ENCODE measurements around the gene SCAMP2.
"Not testable (repeated sequence)": the region's sequence is repeated elsewhere in the genome, so short reads cannot be mapped to it uniquely, and the experiment has no call there.

The SCAMP2 gene, protein sequence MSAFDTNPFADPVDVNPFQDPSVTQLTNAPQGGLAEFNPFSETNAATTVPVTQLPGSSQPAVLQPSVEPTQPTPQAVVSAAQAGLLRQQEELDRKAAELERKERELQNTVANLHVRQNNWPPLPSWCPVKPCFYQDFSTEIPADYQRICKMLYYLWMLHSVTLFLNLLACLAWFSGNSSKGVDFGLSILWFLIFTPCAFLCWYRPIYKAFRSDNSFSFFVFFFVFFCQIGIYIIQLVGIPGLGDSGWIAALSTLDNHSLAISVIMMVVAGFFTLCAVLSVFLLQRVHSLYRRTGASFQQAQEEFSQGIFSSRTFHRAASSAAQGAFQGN

DNA sequence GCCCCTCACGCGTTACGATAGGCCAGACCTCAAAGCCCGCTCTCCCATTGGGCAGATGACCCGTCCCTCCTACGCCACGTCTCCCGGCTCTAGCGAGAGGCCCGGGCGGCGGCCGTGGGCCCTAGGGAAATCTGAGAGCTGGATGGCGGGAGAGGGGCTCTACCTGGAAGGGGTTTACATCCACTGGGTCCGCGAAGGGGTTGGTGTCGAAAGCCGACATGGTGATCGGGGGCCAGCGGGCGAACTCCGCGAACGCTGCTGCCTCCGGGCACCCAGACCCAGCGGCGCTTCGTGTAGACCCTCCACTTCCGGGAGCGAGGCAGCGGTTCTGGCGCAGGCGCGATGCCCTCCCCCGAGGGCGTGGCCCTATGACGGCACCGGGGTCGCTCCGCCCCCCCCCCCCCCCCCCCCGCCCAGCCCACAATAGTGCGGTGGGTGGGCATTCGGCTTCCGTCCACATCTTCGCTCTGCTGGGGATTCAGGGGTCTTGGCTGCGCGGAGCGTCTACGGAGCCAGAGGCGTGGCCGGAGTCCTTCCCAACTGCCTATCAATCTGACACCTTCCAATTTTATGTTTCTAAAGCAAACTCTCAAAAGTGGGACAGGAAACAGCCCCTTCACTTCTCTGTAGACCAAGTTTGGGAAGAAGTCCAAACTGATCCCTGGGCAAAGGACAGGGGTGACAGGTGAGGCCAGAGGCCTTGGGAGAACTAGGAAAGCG is at the start of gene SCAMP2:
Gene SCAMP2 (minus strand): TSS at position 330 of the 720 bp plus-strand sequence. CDS start 110 bp downstream, at position 220.
- DNase-seq: peak; percentile 96

DNA sequence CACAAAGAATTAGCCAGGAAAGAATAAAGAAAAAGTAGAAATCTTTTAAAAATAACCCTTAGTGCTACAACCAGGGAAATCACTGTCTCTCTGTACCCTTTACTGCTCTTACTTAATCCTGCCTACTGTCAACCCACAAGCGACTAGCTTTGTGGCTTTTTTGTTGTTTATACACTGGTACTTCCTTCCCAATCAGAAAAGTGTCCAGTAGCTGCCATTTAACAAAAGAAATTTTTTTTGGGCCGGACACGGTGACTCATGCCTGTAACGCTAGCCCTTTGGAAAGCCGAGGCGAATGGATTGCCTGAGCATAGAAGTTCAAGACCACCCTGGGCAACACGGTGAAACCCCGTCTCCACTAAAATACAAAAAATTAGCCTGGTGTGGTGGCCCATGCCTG is 47.3 kb upstream of the SCAMP2 start:
- DNase-seq: peak; percentile 62

DNA sequence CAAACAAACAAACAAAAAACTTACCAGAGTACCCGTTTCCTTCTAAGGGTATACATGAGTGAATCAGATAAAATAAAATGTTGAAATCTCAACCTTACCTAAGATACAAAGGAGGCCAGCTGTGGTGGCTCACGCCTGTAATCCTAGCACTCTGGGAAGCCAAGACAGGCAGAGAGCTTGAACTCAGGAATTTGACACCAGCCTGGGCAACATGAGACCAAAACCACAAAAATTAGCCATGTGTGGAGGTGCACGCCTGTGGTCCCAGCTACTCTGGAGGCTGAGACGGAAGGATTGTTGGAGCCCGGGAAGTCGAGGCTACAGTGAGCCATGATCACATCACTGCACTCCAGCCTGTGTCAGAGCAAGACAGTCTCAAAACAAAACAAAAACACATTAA is 44.5 kb upstream of the SCAMP2 start:
- no peak for DNase-seq

DNA sequence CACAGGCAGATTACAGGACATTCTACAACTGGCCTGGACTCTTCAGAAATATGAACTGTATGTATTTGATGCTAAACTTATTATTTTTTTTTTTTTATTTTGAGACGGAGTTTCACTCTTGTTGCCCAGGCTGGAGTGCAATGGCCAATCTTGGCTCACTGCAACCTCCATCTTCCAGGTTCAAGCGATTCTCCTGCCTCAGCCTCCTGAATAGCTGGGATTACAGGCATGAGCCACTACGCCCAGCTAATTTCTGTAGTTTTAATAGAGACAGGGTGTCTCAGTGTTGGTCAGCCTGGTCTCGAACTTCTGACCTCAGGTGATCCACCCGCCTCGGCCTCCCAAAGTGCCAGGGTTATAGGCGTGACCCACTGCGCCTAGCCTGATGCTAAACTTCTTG is 40.6 kb upstream of the SCAMP2 start:
- DNase-seq: not testable (repeated sequence)

DNA sequence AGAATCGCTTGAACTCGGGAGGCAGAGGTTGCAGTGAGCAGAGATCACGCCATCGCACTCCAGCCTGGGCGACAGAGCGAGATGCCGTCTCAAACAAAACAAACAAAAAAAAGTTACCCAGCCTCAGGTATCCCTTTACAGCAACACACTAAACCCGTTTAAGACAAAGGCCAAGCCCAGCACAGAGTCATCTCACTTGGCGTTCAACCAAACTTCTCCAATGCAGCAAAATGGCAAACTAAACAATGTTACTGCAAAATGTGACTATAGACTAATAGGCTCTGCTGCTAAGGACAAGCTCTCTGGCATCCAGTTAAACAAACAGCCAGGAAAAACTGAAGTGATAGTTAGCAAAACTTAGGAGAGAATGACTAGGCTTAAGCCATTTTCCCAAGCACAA is 39.9 kb upstream of the SCAMP2 start:
- DNase-seq: no peak

DNA sequence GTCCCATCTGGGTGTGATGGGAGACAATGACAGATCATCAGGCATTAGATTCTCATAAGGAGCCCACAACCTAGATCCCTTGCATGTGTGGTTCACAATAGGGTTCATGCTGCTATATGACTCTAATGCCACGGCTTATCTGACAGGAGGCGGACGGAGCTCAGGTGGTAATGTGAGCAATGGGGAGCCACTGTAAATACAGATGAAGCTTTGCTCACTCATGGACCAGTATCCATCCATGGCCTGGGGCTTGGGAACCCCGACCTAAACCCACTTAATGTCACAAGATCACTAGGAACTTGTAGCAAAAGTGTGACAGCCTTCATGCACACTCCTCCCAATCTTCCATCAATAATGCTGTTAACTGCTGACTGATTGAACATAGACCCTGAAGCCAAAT is 35.5 kb upstream of the SCAMP2 start:
- DNase-seq: no peak

DNA sequence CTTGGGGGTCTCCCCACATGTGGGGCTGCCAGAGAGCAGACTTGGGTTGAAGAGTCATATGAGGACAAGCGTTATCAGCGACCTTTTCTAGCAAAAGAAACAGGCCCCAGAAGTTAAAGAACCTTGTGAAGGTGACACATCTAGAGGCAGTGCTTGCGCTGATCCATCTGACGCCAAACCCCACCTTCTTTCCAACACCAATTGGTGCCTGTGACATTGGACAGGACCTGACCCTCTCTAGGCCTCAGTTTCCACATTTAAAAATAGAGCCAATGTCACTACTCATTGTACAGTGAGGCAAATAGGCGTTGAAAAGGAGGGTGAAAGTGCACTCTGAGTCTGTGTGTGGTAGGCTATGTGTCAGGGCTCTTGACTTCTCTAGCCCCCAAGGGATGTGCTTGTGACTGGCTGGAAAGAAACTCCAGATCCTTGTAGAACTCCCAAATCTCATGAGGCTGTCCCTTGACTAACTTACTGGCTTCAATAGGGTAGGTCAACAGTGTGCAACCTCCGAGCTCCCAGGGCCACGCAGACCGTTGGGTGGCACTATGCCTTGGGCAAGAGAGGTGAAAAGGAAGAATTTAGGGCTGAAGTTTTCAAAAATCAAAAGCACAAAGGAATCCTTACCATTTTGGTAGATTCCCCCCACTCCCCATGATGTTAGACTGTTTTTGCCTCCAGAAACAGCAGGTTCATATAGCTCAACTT is 34.2 kb upstream of the SCAMP2 start:
- DNase-seq: peak; percentile 4

DNA sequence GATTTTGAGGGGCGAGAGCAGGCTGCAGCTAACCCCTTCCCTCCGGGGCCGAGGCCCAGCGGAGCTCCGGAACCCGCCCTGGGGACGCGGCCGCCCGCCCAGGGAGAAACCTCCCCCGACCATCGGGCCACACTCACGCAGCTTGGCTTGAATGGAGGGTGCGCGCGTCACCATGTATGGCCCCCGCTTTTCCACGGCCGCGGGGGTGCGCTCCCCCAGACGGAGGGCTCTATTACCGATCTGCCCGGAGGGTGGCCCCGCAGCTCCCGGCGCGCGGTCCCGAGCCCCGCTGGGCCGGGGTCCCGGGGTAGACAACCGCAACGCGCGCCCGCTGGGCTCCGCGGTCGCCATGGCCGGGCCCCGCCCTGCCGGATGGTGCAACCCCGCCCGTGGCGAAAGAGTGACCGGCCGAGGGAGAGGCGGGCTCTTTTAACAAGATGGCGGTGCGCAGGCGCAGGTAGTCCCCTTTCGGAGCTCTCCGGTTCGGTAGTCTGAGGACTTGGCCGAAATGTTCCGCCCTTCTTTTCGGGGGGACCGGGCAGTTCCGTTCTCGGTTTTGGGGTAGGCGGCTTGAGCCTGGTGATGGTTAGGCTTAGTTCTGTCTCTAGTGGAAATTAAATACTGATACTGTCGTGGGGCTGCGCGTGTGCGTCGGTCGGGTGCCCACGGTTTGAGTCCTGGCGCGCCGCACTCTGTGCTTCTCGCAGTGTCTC is 33.4 kb upstream of the SCAMP2 start, which contains the start of gene FAM219B:
Gene FAM219B (minus strand): TSS at position 402 of the 713 bp plus-strand sequence. CDS start 51 bp downstream, at position 351.
- peak; percentile 95 for DNase-seq

DNA sequence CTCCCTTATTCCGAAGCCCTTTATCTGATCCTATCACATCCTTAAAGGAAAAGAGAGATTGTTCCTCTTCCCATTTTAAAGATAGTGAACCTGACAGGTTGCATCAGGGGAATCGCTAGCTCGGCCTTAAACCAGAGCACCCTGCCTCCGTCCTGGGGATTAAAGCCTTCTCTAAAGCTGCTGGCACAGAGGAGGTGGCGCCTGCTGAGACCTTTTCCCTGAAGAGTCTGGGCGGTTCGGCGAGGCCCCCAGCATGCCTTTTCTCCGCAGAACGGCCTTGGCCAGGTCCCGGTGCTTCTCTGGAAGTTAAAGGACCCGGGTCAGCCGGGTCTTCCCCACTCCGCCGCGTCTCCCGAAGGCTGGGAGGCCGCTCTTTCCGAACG is 32.9 kb upstream of the SCAMP2 start:
- peak; percentile 30 for DNase-seq

DNA sequence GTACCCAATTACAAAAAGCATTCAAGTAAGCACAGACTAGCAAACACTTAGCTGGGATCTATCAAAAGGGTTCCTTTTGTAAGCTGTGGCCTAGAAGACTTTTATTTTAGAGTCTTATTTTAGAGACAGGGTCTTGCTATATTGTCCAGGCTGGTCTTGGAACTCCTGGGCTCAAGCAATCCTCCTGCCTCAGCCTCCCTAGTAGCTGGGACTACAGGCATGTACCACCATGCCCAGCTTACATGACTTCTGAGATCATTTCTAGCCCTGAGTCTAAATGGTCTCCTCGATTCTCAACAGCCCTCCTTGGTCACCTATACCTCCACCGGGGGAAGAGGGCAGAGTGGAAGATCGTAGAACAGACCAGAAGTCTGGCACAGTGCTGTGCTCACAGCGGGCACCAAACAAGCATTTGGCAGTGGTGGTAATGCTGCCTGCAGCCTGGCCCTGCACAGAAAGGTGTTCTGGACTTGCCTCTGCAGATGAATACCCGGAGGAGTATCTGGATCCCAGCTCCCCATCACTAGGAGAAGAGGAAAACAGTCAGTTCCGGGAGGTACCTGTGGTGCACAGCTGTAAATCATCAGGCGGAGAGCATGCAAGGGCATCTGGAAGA is 31.1 kb upstream of the SCAMP2 start:
- no peak for DNase-seq

DNA sequence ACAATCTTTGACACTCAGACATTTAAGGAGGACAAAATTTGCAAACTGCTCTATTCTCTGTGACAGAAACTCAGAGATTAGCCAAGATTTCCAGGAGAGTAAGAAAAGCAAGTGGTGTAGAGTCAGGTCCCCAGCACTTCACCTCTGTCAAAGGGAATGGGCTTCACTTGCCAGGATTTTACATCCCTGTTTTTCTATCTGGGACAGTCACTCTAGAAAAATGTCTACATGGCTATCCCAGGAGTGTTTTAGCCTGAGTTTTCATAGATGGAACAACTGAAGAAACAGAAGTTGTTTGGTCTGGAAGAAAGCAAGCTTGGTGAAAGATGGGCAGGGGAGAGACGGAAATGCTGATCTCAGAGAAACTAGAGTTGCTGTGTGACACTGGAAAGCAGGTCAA is 30.5 kb upstream of the SCAMP2 start:
- DNase-seq: no peak

DNA sequence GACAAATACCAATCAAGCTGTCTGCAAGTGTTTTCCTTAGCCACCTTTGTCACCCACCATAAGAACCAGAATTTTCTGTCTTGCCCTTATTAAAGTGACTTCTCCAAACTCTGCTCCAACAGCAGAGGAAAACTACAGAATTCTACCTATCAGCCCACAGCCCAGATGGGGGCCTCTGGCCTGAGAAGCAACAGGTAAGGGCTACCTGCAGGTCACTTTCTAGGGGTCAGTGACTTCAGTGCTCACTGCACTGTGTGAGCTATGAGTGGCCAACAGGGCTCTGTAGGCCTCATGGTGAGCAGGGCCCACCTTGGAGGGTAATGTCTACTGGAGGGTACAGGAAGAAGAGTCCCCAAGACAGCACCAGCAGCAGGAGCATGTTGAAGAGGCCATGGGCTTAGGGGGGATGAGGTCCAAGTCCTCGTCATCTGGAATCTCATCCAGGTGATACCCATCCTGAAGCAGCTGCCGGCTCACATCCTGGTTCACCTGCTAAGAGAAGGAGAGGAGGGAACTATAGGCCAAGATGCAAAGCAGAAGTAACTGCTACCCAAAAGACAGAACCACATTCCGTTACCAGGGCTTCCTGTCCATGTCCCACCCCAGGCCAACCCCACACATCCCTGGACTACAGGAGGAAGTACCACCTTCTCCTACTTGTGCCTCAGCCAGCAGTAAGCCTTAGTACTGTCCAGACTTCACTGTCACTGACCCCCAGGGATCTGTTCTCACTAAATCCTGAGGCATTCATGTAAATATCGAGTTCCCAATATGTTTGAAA is 29.3 kb upstream of the SCAMP2 start:
- no peak for DNase-seq

DNA sequence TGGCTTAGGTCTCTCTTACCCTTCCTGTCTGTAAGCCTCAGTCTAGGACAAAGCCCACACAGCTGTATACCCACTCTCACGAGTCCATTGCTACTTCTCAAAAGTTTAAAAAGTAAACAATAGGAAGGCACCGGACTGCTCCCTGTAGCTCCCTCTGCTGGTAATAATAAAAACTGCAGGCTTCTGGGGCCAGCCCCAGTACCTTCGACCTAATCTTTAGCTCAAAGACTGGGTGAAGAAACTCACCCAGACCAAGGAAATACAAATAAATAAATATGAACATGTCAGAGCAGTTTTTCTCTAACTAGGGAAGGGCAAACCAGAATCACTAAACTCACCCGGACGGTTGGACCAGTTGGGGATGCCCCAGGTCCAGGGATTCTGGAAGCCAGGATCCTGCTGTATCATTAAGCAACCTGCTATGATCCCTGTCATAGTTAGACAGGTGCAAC is 28.5 kb upstream of the SCAMP2 start:
- peak; percentile 61 for DNase-seq

DNA sequence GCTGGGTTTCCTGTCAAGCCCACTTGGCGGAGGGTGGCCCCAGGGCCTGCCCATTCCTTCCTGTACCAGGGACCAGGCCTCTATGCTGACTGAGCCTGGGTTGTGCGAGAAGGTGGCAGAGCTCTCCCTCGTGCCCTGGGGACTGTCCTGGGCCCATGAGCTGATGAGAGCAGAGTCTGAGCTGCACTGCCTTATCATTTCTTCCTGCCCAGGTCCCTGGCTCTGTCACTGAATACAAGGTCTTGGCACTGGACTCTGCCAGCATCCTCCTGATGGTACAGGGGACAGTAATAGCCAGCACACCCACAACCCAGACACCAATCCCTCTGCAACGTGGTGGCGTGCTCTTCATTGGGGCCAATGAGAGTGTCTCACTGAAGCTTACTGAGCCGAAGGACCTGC is 24.1 kb upstream of the SCAMP2 start:
- DNase-seq: no peak

DNA sequence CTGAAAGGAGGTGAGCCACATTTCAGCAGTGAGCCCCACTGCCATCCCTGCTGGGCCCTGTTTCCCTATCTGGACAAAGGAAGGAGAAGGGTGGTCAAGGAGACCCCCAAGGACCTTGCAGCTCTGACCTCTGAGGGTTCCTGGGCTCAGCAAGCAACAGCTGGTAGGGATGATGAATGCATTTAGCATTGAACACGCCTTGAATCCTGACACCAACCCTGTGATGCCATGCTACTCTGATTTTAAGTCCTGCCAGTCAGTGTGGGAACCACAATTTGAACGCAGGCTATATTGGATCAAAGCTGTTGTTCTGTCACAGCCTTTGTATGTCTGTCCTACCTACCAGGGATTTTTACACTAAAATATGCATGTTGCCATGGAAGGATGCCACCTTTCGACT is 23.2 kb upstream of the SCAMP2 start:
- no peak for DNase-seq

DNA sequence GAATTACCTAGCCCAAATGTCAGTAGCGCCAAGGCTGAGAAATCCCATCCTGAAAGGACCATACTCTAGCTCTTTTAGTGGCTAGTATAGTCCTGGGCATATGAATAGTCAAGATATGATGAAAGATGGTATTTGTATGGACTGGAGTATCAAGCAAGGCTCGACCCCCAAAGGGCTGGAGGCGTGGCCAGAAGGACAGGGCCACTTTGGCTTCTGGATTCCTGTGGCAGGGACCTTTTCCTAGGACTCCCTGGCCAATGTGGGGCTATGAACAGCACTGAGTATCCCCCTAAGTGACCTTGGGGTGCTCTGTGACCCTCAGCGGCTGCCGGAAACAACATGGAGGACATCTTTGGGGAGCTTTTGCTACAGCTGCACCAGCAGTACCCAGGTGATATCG is 22.7 kb upstream of the SCAMP2 start:
- no peak for DNase-seq

DNA sequence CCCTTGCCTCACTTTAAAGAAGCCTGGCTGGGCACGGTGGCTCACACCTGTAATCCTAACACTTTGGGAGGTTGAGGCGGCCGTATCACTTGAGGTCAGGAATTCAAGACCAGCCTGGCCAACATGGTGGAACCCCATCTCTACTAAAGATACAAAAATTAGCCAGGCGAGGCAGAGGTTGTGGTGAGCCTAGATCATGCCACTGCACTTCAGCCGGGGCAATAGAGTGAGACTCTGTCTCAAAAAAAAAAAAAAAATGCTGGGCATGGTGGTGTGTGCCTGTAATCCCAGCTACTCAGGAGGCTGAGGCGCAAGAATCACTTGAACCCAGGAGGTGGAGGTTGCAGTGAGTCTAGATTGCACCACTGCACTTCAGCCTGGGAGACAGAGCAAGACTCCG is 21.2 kb upstream of the SCAMP2 start:
- not testable (repeated sequence) for DNase-seq

DNA sequence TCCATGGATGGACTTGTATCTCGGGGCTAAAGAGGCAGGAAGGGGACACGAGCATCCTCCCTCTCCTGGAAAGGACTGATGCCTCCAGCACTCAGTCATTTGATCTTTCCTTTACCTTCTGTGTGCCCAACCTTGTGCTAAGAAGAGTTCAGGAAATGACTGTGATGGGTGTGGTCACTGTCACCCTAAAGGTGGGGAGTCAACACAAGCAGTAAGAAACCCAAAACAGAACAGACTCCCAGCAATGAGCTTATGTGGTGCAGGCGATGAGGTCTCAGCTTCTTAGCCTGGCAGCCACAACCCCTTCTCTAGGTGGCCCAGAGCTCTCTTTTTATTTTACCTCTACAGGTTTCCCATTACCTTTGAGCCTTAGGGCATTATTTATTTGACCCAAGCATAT is 20.5 kb upstream of the SCAMP2 start:
- DNase-seq: no peak

DNA sequence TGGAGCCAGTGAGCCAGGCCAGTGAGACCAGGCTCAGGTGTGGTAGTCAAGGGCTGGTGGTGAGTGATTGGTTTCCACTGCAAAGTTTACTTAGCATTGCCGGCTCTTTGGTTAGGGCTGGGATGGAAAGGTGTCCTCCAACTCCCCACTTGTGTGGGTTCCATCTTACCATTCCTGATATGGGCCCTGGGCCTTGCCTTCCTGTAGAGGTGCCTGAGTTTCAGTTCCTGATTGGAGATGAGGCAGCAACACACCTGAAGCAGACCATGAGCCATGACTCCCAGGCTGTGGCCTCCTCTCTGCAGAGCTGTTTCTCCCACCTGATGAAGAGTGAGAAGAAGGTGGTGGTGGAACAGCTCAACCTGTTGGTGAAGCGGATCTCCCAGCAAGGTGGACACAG is 19.8 kb upstream of the SCAMP2 start:
- no peak for DNase-seq

DNA sequence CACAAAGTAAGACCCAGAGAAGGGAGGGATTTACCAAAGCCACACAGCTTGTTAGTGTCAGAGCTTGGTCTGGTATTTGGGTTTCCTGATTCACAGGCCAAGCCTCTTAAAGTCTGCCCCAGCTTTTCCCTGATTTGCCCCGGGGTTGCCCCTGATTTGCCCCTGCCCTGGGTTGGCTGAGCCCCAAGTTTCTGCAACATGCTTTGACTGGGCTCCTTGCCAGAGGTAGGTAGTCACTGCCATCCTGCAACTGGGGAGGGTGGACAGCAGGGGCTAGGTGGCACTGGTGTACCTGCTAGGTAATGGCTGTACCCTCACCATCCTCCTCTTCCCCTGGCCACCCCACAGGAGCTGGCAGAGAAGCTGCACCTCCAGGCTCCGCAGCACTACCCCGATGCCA is 19.1 kb upstream of the SCAMP2 start:
- DNase-seq: no peak

DNA sequence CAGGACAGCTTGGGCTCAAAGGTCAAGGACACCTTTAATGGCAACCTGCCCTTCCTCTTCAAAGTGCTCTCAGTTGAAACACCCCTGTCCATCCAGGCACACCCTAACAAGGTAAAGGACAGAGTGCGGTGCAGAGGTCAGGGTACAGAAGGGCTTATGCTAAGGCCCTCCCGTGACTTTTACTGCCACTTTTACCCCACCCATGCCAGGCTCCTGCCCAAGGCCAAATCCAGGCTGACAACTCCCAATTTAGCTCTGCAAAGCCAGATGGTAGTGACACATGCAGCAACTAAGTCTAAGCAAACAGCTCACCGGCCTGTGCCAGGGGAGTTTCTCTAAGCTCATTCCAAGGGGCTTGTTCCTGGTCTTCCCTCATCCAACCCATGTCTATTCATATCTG is 18.3 kb upstream of the SCAMP2 start:
- no peak for DNase-seq

DNA sequence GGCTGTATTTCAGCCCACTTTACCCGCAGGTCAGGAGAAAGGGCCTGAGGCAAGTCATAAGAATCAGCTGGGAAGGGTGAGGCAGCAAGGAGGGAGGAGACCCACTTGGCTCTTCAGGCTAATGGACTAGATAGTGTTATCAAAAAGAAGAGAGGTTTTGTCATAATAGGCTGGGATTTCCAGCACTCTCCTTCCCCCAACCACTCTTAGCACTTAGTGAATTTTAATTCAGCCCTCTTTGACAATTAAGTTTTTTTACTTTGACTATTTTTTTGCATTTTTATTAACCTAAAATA is 17.4 kb upstream of the SCAMP2 start:
- DNase-seq: no peak

Data from inflammatory macrophage treated with lipopolysaccharide for 4 hours (primary cell).